HepG2 (cell line): ENCODE data around the gene PDE1C.

Source experiments
- CTCF ChIP-seq: sonication (generic); formaldehyde crosslinking; IDR thresholded peaks from 2 replicates; pipeline ENCODE4 v1.5.0; 2020; ENCODE audit warnings: mild to moderate bottlenecking, missing genetic modification reagents, moderate library complexity
- MAFK ChIP-seq, 2 experiments: IDR thresholded peaks in 1 of 2; conservative IDR thresholded peaks in 1 of 2; 2 replicates each; pipeline ENCODE4 v1.6.1; 2011; ENCODE audit warnings: improper control_type of control experiment in 2 of 2, low read length in 2 of 2
- RAD21 ChIP-seq: fragments of 450-650 bp; formaldehyde crosslinking; IDR thresholded peaks from 2 replicates; pipeline ENCODE4 v1.5.0; 2020; ENCODE audit warnings: mild to moderate bottlenecking
- SIN3A ChIP-seq: IDR thresholded peaks from 2 replicates; pipeline ENCODE4 v1.6.1; 2011; ENCODE audit warnings: low read depth, mild to moderate bottlenecking, control low read depth, low read length, borderline replicate concordance
- SNRNP70 ChIP-seq: fragments of 200-400 bp; formaldehyde crosslinking; IDR thresholded peaks from 2 replicates; pipeline ENCODE4 v1.6.1; 2017; ENCODE audit warnings: mild to moderate bottlenecking, low read depth, low read length, moderate library complexity
- ZNF30 ChIP-seq: sonication (generic); formaldehyde crosslinking; IDR thresholded peaks from 2 replicates; pipeline ENCODE4 v1.5.0; 2020; ENCODE audit warnings: mild to moderate bottlenecking, missing genetic modification reagents

GRCh38 chr7:31890766-31891165 lies 179.4 kb downstream of the PDE1C start:
- TF ChIP-seq SNRNP70 (no peak), RAD21 (CRISPR knock-in tag) (no peak), MAFK (conservative IDR thresholded peaks at IDR 0.05 in 1 of 2, IDR thresholded peaks at IDR 0.05 in 1 of 2; ENCODE audit: low read length in 2 of 2) (no peak), CTCF (no peak), SIN3A (no peak), ZNF30 (no peak)
